Body of pancreas (tissue), 4 donors: Measurements from ENCODE around the gene ZNF160. TPM values are rescaled to one million over a fixed set of nuclear protein-coding genes. Genes with fewer than 3 reads are reported as not detected.

Experiments
- ATAC-seq: fragments of 150-250 bp; one replicate; pipeline ENCODE4 v1.9.1; 2016
- DNase-seq, 4 donors: peaks; one replicate each; pipeline ENCODE4 v3.0.0-alpha.2; 2019
- H3K27ac ChIP-seq, 4 donors: fragments of 200-600 bp; sonication (generic); 1 replicate in 3 of 4; 2 replicates in 1 of 4; pipeline versions ENCODE4 v1.5.1 to v1.6.1; 2016 to 2019; ENCODE audit warnings: mild to moderate bottlenecking in 1 of 4, mixed read lengths in 1 of 4, moderate library complexity in 1 of 4
- H3K27me3 ChIP-seq, 2 donors: fragments of 200-600 bp; sonication (generic); one replicate each; pipeline ENCODE4 v1.6.0; 2016; ENCODE audit warnings: mild to moderate bottlenecking in 1 of 2
- H3K36me3 ChIP-seq, 2 donors: fragments of 200-600 bp; sonication (generic); replicated peaks in 1 of 2; 2 replicates each; pipeline ENCODE4 v1.5.1; 2016; ENCODE audit warnings: low read depth in 2 of 2; ENCODE audit not compliant: insufficient read depth in 1 of 2
- H3K4me1 ChIP-seq: fragments of 200-600 bp; sonication (generic); one replicate; pipeline ENCODE4 v1.6.0; 2016
- H3K4me3 ChIP-seq, 2 donors: fragments of 200-600 bp; sonication (generic); 1 replicate in 1 of 2; 2 replicates in 1 of 2; pipeline ENCODE4 v1.5.1; 2016 to 2019
- H3K9me3 ChIP-seq, 3 donors: fragments of 200-600 bp; sonication (generic); 1 replicate in 2 of 3; 2 replicates in 1 of 3; pipeline ENCODE4 v1.5.1; 2016
- CTCF ChIP-seq, 7 experiments: fragments of 450-650 bp in 4 of 7; fragments of 200-600 bp in 3 of 7; sonication (generic) in 3 of 7; IDR thresholded peaks; one replicate each; pipeline ENCODE4 v1.5.1; 2016 to 2019; ENCODE audit warnings: antibody characterized with exemption in 7 of 7
- POLR2A ChIP-seq, 3 donors: fragments of 450-650 bp; IDR thresholded peaks; one replicate each; pipeline ENCODE4 v1.6.1; 2016; ENCODE audit warnings: antibody characterized with exemption in 3 of 3, mild to moderate bottlenecking in 2 of 3
- WGBS, 2 donors: methylation state at CpG; one replicate each; pipeline ENCODE4 v1.1.5; 2017; 5-methylcytosine and 5-hydroxymethylcytosine counted together
- intact Hi-C: fragments of 100-400 bp; cut with DNase I; formaldehyde crosslinking; loops from one replicate; pipeline ENCODE4 v1.15.1; 2023
- total RNA-seq, 2 donors: library from RNA; depleted of rRNA; stranded (reverse); fragments of >200 nt; gene quantifications; one replicate each; pipeline ENCODE4 v1.1.0, GENCODE V29; 2016

The ZNF160 gene
- total RNA-seq, 2 donors from 2014 or later = 16.6 to 32.3 TPM

GRCh38 chr19:53019684-53020083 is 83.5 kb downstream of the ZNF160 start:
- Histone ChIP-seq H3K27ac (no peak overlapping the region), H3K4me1 (no peaks in the 10 kb centered on the region), H3K9me3 (peaks cover 0 to 15% (median 2%) of the 10 kb centered on the region in 3 donors), H3K4me3 (no peak overlapping the region), H3K36me3 (no peaks in the 10 kb centered on the region), H3K27me3 (no peaks in the 10 kb centered on the region)
- intact Hi-C loops = no loop called here
- WGBS, 2 donors = 8 to 11% methylated on average over 1 of the region's 1 CpG
- TF ChIP-seq CTCF (IDR thresholded peaks at IDR 0.05) (no peak), POLR2A (IDR thresholded peaks at IDR 0.05) (no peak)
- DNase-seq (peak in 1 of 4 donors; percentile 6), ATAC-seq (no peak)

Other genes with a start within 250 kb of the ZNF160 start
- 10 to 100 TPM in 1 of 2 donors, 1 to 10 TPM in 1; 6.6 to 16.1 TPM for gene ZNF468, start 245.8 kb downstream of the ZNF160 start, total RNA-seq
- 1 to 10 TPM; 2.3 to 9.2 TPM for gene ZNF320, start 205.8 kb downstream of the ZNF160 start, total RNA-seq
- gene ZNF888, start 180.0 kb downstream of the ZNF160 start, total RNA-seq = 1 to 10 TPM; 6.3 to 6.7 TPM
- gene ZNF816, start 140.5 kb downstream of the ZNF160 start, total RNA-seq = 1 to 10 TPM; 4.9 to 7.5 TPM
- not detected for gene ERVV-1, start 89.5 kb downstream of the ZNF160 start, total RNA-seq
- gene ERVV-2, start 58.7 kb downstream of the ZNF160 start, total RNA-seq = not detected
- gene ZNF415, start 29.5 kb upstream of the ZNF160 start, total RNA-seq = 1 to 10 TPM; 3.9 to 6.9 TPM
- gene ZNF347, start 55.6 kb upstream of the ZNF160 start, total RNA-seq = 1 to 10 TPM; 4.0 to 9.9 TPM
- 1 to 10 TPM in 1 of 2 donors, under 1 TPM in 1; 0.78 to 3.3 TPM for gene ZNF665, start 89.9 kb upstream of the ZNF160 start, total RNA-seq
- gene ZNF677, start 151.5 kb upstream of the ZNF160 start, total RNA-seq = 1 to 10 TPM; 2.3 to 3.4 TPM
- not detected for gene VN1R2, start 154.9 kb upstream of the ZNF160 start, total RNA-seq
- not detected for gene VN1R4, start 164.3 kb upstream of the ZNF160 start, total RNA-seq
- gene ZNF845, start 230.3 kb upstream of the ZNF160 start, total RNA-seq = 1 to 10 TPM; 3.0 to 4.2 TPM